K562 (cell line): ENCODE results near the gene SPRY2. TPM values are rescaled to one million over a fixed set of nuclear protein-coding genes. Genes with fewer than 3 reads are reported as not detected.

Source experiments
- ATAC-seq: fragments of 200-7000 bp; cut with Tn5 transposase; 3 replicates; pipeline ENCODE4 v1.9.1; 2020; ENCODE audit warnings: moderate library complexity
- BruUV-seq: library from RNA; stranded (reverse); fragments of 400-500 nt; replicated peaks from 2 replicates; lab custom pipeline; 2021; lab: Mats Ljungman, UMichigan
- CTCF ChIA-PET: fragments of 300-600 bp; formaldehyde crosslinking; extraction: SDS; loops from one replicate; lab custom pipeline; 2021; ENCODE audit warnings: low intra/inter-chr PET ratio; lab: Yijun Ruan, JAX
- POLR2A ChIA-PET: fragments of 300-600, 350-650 bp; sonication (Branson Sonifier 250); formaldehyde crosslinking; extraction: SDS; loops from one replicate; lab custom pipeline; 2021; ENCODE audit warnings: antibody characterized with exemption, inconsistent platforms; lab: Yijun Ruan, JAX
- DNase-seq, 4 experiments: peaks; one replicate each; pipeline versions ENCODE4 v3.0.0 to v3.0.0-alpha.2; 2011 to 2018; ENCODE audit warnings: low spot score in 3 of 4, mixed read lengths in 3 of 4; ENCODE audit errors: extremely low read depth in 1 of 4
- FAIRE-seq: peaks from 2 replicates; lab custom pipeline; 2011; peaks lifted over from hg19 to GRCh38; lab: Jason Lieb, UNC
- H2AFZ ChIP-seq: 2 replicates; pipeline ENCODE4 v1.6.0; 2011; ENCODE audit warnings: low read depth, low read length, control low read depth, inconsistent platforms
- H3K27ac ChIP-seq: fragments of 200-600 bp; 3 replicates; pipeline ENCODE4 v1.8.0; 2011; ENCODE audit warnings: low read depth, mild to moderate bottlenecking, control low read depth, inconsistent platforms, low read length, moderate library complexity, mixed read lengths; ENCODE audit errors: extremely low read depth
- H3K27me3 ChIP-seq, 2 experiments: fragments of 300-600 bp in 1 of 2; 2 replicates in 1 of 2; 3 replicates in 1 of 2; pipeline versions ENCODE4 v1.6.0 to v1.8.0; 2011; ENCODE audit warnings: inconsistent platforms in 2 of 2, low read length in 2 of 2, mild to moderate bottlenecking in 1 of 2, mixed read lengths in 1 of 2, moderate library complexity in 1 of 2; ENCODE audit not compliant: control insufficient read depth in 2 of 2, insufficient read depth in 2 of 2
- H3K36me3 ChIP-seq: fragments of 300-600 bp; 3 replicates; pipeline ENCODE4 v1.8.0; 2011; ENCODE audit warnings: mild to moderate bottlenecking, low read length, inconsistent platforms; ENCODE audit not compliant: control insufficient read depth, insufficient read depth
- H3K4me1 ChIP-seq, 2 experiments: fragments of 200-600 bp in 1 of 2; replicated peaks in 1 of 2; 2 replicates in 1 of 2; 3 replicates in 1 of 2; pipeline versions ENCODE4 v1.5.1 to v1.8.0; 2011; ENCODE audit warnings: inconsistent platforms in 2 of 2, low read length in 2 of 2, mild to moderate bottlenecking in 1 of 2, mixed read lengths in 1 of 2, moderate library complexity in 1 of 2; ENCODE audit not compliant: control insufficient read depth in 2 of 2, insufficient read depth in 2 of 2
- H3K4me2 ChIP-seq: 2 replicates; pipeline ENCODE4 v1.6.1; 2011; ENCODE audit warnings: low read length, control low read depth, inconsistent platforms, mixed read lengths; ENCODE audit not compliant: insufficient read depth
- H3K4me3 ChIP-seq: fragments of 200-600 bp; sonication (generic), shearing (Covaris generic); 2 replicates; pipeline ENCODE4 v1.5.1; 2016; ENCODE audit warnings: control low read depth, inconsistent platforms
- H3K79me2 ChIP-seq: fragments of 200-600 bp; 3 replicates; pipeline ENCODE4 v1.8.0; 2011; ENCODE audit warnings: low read length, inconsistent platforms; ENCODE audit not compliant: control insufficient read depth, insufficient read depth
- H3K9ac ChIP-seq, 2 experiments: 2 replicates each; pipeline versions ENCODE4 v1.6.0 to v1.6.1; 2011; ENCODE audit warnings: low read depth in 2 of 2, low read length in 2 of 2, control low read depth in 1 of 2, inconsistent platforms in 1 of 2, mild to moderate bottlenecking in 1 of 2, mixed read lengths in 1 of 2; ENCODE audit not compliant: insufficient read depth in 1 of 2
- H3K9me1 ChIP-seq: one replicate; pipeline ENCODE4 v1.6.0; 2011; ENCODE audit warnings: inconsistent platforms, mild to moderate bottlenecking, low read length, moderate library complexity; ENCODE audit not compliant: control insufficient read depth, insufficient read depth
- H3K9me3 ChIP-seq: replicated peaks from 2 replicates; pipeline ENCODE4 v1.5.1; 2011; ENCODE audit warnings: low read depth, low read length, inconsistent platforms; ENCODE audit not compliant: control insufficient read depth, insufficient read depth
- H4K20me1 ChIP-seq: replicated peaks from 2 replicates; pipeline ENCODE4 v1.6.1; 2011; ENCODE audit warnings: low read length, inconsistent platforms, mixed read lengths; ENCODE audit not compliant: control insufficient read depth, insufficient read depth
- BRD9 ChIP-seq: fragments of 450-650 bp; IDR thresholded peaks from 2 replicates; pipeline ENCODE4 v1.6.1; 2018; ENCODE audit warnings: low read depth; ENCODE audit not compliant: partially characterized antibody
- CHD2 ChIP-seq: IDR thresholded peaks from 2 replicates; pipeline ENCODE4 v1.6.1; 2011; ENCODE audit warnings: low read depth, low read length
- MTA1 ChIP-seq: fragments of 450-650 bp; IDR thresholded peaks from 2 replicates; pipeline ENCODE4 v1.6.1; 2017; ENCODE audit warnings: borderline replicate concordance
- MYNN ChIP-seq, 2 experiments: sonication (generic); formaldehyde crosslinking in 1 of 2; IDR thresholded peaks; 2 replicates each; pipeline versions ENCODE4 v1.5.0 to v1.6.1; 2016 to 2020; ENCODE audit warnings: antibody characterized with exemption in 1 of 2, missing genetic modification reagents in 1 of 2
- PTBP1 ChIP-seq: fragments of 200-400 bp; formaldehyde crosslinking; IDR thresholded peaks from 2 replicates; pipeline ENCODE4 v1.6.1; 2017; ENCODE audit warnings: low read depth, low read length
- RBM25 ChIP-seq: fragments of 200-400 bp; formaldehyde crosslinking; IDR thresholded peaks from 2 replicates; pipeline ENCODE4 v1.6.1; 2018; ENCODE audit warnings: low read length, low read depth, moderate library complexity; ENCODE audit not compliant: severe bottlenecking
- SNRNP70 ChIP-seq: fragments of 200-400 bp; formaldehyde crosslinking; optimal IDR thresholded peaks from 2 replicates; pipeline ENCODE3; 2017; ENCODE audit warnings: low read depth, low read length
- TSC22D4 ChIP-seq: fragments of 450-650 bp; IDR thresholded peaks from 2 replicates; pipeline ENCODE4 v1.6.1; 2016; ENCODE audit warnings: missing genetic modification characterization, missing biosample characterization, control low read depth
- WHSC1 ChIP-seq: IDR thresholded peaks from one replicate; pipeline ENCODE4 v1.6.1; 2012; ENCODE audit warnings: low read length, control low read depth, inconsistent platforms
- ZNF146 ChIP-seq: IDR thresholded peaks from one replicate; pipeline ENCODE4 v1.6.1; 2018; ENCODE audit warnings: missing compliant biosample characterization; ENCODE audit not compliant: unreplicated experiment
- WGBS: fragments of 100-300 bp; shearing (Covaris generic); methylation state at CpG from one replicate; pipeline ENCODE4 v1.1.6; 2016; ENCODE audit warnings: low coverage, mixed read lengths; ENCODE audit not compliant: insufficient coverage; ENCODE audit errors: missing lambda C conversion rate; 5-methylcytosine and 5-hydroxymethylcytosine counted together
- in situ Hi-C: fragments of 300-500 bp; cut with MboI; formaldehyde crosslinking; loops from 4 replicates; pipeline ENCODE4 v1.15.0; 2018; ENCODE audit warnings: inconsistent platforms, mixed read lengths
- intact Hi-C: fragments of 100-400 bp; cut with micrococcal nuclease; formaldehyde crosslinking; loops from 2 replicates; pipeline ENCODE4 v1.14.2; 2022
- polyA plus RNA-seq, 8 experiments: library from polyadenylated mRNA; depleted of rRNA in 4 of 8; stranded (reverse) in 5 of 8; unstranded in 3 of 8; fragments of >200 nt; fragmentation: Nextera tagmentation in 2 of 8; fragmentation: Illumina TruSeq in 1 of 8; extraction: Ambion mirVana in 2 of 8; extraction: Trizol in 1 of 8; gene quantifications; 2 replicates each; pipeline versions ENCODE4 v1.2.1 to v1.2.3, GENCODE V29; 2011 to 2014; ENCODE audit warnings: inconsistent platforms in 1 of 8, missing spikeins in 1 of 8
- total RNA-seq, 7 experiments: library from RNA; depleted of rRNA in 6 of 7; stranded (reverse); fragments of >200 nt in 6 of 7; fragmentation: Illumina TruSeq in 2 of 7; extraction: Trizol in 2 of 7; gene quantifications; 2 replicates each; pipeline versions ENCODE4 v1.2.1 to v1.2.3, GENCODE V29; 2011 to 2021; ENCODE audit warnings: low replicate concordance in 1 of 7
- TF ChIP-seq, protein P1 (sequence below): fragments of 250-450 bp; sonication (Bioruptor Pico); IDR thresholded peaks from 2 replicates; pipeline ENCODE4 v1.9.0; 2021; ENCODE audit warnings: mild to moderate bottlenecking

Gene SPRY2
- total and polyA plus RNA-seq, 9 of the 15 experiments (the other 6 are each of a cell fraction or from before 2014, with no cell fraction given): 1.8 to 7.8 (median 3.4) TPM

- H3K9ac ChIP-seq: no peak overlapping the region
- H3K27me3 ChIP-seq: no peaks in the 10 kb centered on the region; a peak in 1 of 5 replicates
- no peaks in the 10 kb centered on the region for H3K9me3 ChIP-seq
- H3K36me3 ChIP-seq: no peaks in the 10 kb centered on the region
- intact Hi-C loops: no loop called here
- ATAC-seq: no peak
- in situ Hi-C loops: no loop called here
- no peaks in the 10 kb centered on the region for H3K9me1 ChIP-seq
- FAIRE-seq: no peak
- BruUV-seq: no TSS peak
- no peak overlapping the region for H3K4me3 ChIP-seq
- TF ChIP-seq, protein P1, sequence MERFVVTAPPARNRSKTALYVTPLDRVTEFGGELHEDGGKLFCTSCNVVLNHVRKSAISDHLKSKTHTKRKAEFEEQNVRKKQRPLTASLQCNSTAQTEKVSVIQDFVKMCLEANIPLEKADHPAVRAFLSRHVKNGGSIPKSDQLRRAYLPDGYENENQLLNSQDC: no peak
- TF ChIP-seq MYNN (IDR thresholded peaks at IDR 0.05): no peak
- TF ChIP-seq MYNN (CRISPR knock-in tag; IDR thresholded peaks at IDR 0.05): no peak
- TF ChIP-seq TSC22D4 (tag): no peak
- no peak for TF ChIP-seq MTA1
- no peak for TF ChIP-seq CHD2
- TF ChIP-seq WHSC1: no peak
- TF ChIP-seq BRD9: no peak
- TF ChIP-seq SNRNP70: no peak
- TF ChIP-seq PTBP1: no peak
- no peak for TF ChIP-seq RBM25
- TF ChIP-seq ZNF146 (CRISPR knock-in tag): no peak
- H2AFZ ChIP-seq: no peak overlapping the region
- 0% methylated on average over 2 of the region's 2 CpGs for WGBS
- H4K20me1 ChIP-seq: no peaks in the 10 kb centered on the region
- H3K4me2 ChIP-seq: no peak overlapping the region
- no peaks in the 10 kb centered on the region for H3K79me2 ChIP-seq
- no peak overlapping the region for H3K27ac ChIP-seq
- no peaks in the 10 kb centered on the region for H3K4me1 ChIP-seq
- ChIA-PET POLR2A (no interaction called here), CTCF (no interaction called here)
- DNase-seq: no peak
Observed at GRCh38 chr13:80374901-80375300, 34.0 kb upstream of the SPRY2 start.
